Osteoblast (primary cell): ENCODE data around the gene PRDM12. TPM values are rescaled to one million over a fixed set of nuclear protein-coding genes. Genes with fewer than 3 reads are reported as not detected.
A peak's percentile ranks its signal among the peaks of the same experiment; 100 is the strongest.

Experiments used
- DNase-seq: peaks from one replicate; pipeline ENCODE4 v3.0.0; 2011; ENCODE audit warnings: low spot score, mixed read lengths; ENCODE audit not compliant: insufficient read length; ENCODE audit errors: missing footprints
- H2AFZ ChIP-seq: 2 replicates; pipeline ENCODE4 v1.6.0; 2011; ENCODE audit warnings: mild to moderate bottlenecking, low read length
- H3K27ac ChIP-seq: 2 replicates; pipeline ENCODE4 v1.5.1; 2011; ENCODE audit warnings: mild to moderate bottlenecking, low read depth, low read length, moderate library complexity
- H3K27me3 ChIP-seq: 2 replicates; pipeline ENCODE4 v1.6.0; 2012; ENCODE audit warnings: mild to moderate bottlenecking, control low read depth, inconsistent platforms, low read length, moderate library complexity; ENCODE audit not compliant: insufficient read depth
- H3K36me3 ChIP-seq: 2 replicates; pipeline ENCODE4 v1.5.1; 2011; ENCODE audit warnings: mild to moderate bottlenecking, low read length, control low read depth, moderate library complexity; ENCODE audit not compliant: insufficient read depth
- H3K4me1 ChIP-seq: 2 replicates; pipeline ENCODE4 v1.5.1; 2011; ENCODE audit warnings: mild to moderate bottlenecking, low read length, control low read depth, moderate library complexity; ENCODE audit not compliant: insufficient read depth
- H3K4me2 ChIP-seq: 2 replicates; pipeline ENCODE4 v1.6.0; 2011; ENCODE audit warnings: mild to moderate bottlenecking, low read length; ENCODE audit not compliant: insufficient read depth
- H3K4me3 ChIP-seq: fragments of 200-600 bp; sonication (generic); 3 replicates; pipeline ENCODE4 v1.5.1; 2012; ENCODE audit warnings: mild to moderate bottlenecking, low read length, inconsistent platforms; ENCODE audit not compliant: insufficient read depth
- H3K79me2 ChIP-seq: 2 replicates; pipeline ENCODE4 v1.6.0; 2012; ENCODE audit warnings: mild to moderate bottlenecking, low read length, control low read depth, inconsistent platforms; ENCODE audit not compliant: insufficient read depth
- H3K9me3 ChIP-seq: 2 replicates; pipeline ENCODE4 v1.5.1; 2011; ENCODE audit warnings: low read depth, low read length, control low read depth
- H4K20me1 ChIP-seq: 2 replicates; pipeline ENCODE4 v1.6.0; 2012; ENCODE audit warnings: mild to moderate bottlenecking, low read length, control low read depth; ENCODE audit not compliant: insufficient read depth
- total RNA-seq: library from RNA; depleted of rRNA; stranded (reverse); fragments of >200 nt; gene quantifications from 2 replicates; pipeline ENCODE4 v1.2.3, GENCODE V29; 2012
- TF ChIP-seq, protein P1 (sequence below): IDR thresholded peaks from 2 replicates; pipeline ENCODE4 v1.5.1; 2011; ENCODE audit warnings: mild to moderate bottlenecking, low read depth, low read length, moderate library complexity; ENCODE audit errors: extremely low read depth

PRDM12 gene
- total RNA-seq, 1 donor: not detected

DNA sequence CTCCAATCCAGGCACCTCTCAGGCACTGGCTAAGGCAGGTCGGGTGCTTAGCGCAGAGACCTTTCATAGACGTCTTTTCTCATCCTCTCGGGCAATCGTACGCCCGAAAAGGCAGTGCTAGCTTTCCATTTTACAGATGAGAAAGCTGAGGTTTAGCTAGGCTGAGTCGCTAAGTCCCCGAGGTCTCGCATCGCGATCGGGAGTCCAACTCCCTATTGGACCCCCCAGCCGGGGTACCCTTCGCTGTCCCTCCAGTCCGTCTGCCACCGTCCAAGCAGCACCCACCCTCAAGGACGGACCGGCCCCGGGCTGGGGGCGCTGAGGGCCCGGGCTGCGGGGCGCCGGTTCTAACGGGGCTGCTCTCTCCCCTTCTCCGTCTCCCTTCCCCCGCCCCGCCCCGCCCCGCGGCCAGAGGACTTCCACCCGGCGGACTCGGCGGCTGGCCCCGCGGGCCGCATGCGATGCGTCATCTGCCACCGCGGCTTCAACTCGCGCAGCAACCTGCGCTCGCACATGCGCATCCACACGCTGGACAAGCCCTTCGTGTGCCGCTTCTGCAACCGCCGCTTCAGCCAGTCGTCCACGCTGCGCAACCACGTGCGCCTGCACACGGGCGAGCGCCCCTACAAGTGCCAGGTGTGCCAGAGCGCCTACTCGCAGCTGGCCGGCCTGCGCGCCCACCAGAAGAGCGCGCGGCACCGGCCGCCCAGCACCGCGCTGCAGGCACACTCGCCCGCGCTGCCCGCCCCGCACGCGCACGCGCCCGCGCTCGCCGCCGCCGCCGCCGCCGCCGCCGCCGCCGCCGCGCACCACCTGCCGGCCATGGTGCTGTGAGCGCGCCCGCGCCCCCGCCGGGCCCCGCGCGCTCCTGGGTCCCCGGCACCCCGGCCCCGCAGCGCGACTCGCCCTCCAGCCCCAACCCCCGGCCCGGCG lies 16.7 kb downstream of the PRDM12 start:
- peak overlapping the region; percentile 83 for H3K4me2 ChIP-seq
- peak overlapping the region; percentile 89 for H2AFZ ChIP-seq
- no peaks in the 10 kb centered on the region for H3K9me3 ChIP-seq
- peaks cover 12% of the 10 kb centered on the region for H3K4me1 ChIP-seq
- H3K27ac ChIP-seq: no peak overlapping the region
- no peaks in the 10 kb centered on the region for H3K36me3 ChIP-seq
- TF ChIP-seq, protein P1, sequence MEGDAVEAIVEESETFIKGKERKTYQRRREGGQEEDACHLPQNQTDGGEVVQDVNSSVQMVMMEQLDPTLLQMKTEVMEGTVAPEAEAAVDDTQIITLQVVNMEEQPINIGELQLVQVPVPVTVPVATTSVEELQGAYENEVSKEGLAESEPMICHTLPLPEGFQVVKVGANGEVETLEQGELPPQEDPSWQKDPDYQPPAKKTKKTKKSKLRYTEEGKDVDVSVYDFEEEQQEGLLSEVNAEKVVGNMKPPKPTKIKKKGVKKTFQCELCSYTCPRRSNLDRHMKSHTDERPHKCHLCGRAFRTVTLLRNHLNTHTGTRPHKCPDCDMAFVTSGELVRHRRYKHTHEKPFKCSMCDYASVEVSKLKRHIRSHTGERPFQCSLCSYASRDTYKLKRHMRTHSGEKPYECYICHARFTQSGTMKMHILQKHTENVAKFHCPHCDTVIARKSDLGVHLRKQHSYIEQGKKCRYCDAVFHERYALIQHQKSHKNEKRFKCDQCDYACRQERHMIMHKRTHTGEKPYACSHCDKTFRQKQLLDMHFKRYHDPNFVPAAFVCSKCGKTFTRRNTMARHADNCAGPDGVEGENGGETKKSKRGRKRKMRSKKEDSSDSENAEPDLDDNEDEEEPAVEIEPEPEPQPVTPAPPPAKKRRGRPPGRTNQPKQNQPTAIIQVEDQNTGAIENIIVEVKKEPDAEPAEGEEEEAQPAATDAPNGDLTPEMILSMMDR: no peak
- no peaks in the 10 kb centered on the region for H4K20me1 ChIP-seq
- H3K27me3 ChIP-seq: no peaks in the 10 kb centered on the region
- peak; percentile 100 for DNase-seq
- H3K4me3 ChIP-seq: peak overlapping the region; percentile 72
- H3K79me2 ChIP-seq: no peaks in the 10 kb centered on the region

DNA sequence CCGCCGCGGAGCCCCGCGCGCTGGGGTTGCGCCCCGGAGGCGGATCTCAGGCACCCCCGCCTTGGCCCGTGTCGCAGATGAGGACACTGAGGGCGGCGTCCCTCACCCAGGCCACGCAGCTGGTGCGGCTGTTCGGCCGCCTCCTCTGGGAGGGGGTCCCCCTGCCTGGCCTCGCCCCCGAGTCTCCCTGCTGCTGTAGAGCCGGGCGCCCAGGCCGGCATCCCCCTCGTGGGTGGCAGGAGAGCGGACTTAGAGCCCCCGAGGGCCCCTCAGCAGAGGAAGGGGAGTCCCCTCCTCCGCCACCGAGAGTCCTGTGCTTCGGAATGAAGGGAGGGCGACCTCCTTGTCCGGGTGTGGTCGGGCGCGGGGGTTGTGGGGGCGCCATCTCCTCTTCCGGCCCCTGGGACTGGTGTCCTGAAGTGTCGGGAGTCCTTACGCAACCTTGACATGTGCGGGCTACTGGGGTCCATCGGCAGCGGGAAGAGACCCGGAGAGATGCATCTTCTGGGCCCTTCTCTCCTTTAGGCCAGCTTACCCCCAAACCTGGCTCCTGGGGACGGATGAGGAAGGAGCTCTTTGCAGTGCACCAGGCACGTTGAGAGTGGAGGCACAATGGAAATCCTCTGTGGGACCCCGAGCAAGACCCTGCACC lies 17.5 kb downstream of the PRDM12 start:
- Histone ChIP-seq H3K27me3 (no peaks in the 10 kb centered on the region), H3K4me1 (peaks cover 12% of the 10 kb centered on the region), H3K9me3 (no peaks in the 10 kb centered on the region), H4K20me1 (no peaks in the 10 kb centered on the region), H2AFZ (peak overlapping the region; percentile 71), H3K4me3 (peak overlapping the region; percentile 72), H3K4me2 (peak overlapping the region; percentile 83), H3K36me3 (no peaks in the 10 kb centered on the region), H3K27ac (no peak overlapping the region), H3K79me2 (no peaks in the 10 kb centered on the region)
- TF ChIP-seq, protein P1: no peak
- DNase-seq: no peak

DNA sequence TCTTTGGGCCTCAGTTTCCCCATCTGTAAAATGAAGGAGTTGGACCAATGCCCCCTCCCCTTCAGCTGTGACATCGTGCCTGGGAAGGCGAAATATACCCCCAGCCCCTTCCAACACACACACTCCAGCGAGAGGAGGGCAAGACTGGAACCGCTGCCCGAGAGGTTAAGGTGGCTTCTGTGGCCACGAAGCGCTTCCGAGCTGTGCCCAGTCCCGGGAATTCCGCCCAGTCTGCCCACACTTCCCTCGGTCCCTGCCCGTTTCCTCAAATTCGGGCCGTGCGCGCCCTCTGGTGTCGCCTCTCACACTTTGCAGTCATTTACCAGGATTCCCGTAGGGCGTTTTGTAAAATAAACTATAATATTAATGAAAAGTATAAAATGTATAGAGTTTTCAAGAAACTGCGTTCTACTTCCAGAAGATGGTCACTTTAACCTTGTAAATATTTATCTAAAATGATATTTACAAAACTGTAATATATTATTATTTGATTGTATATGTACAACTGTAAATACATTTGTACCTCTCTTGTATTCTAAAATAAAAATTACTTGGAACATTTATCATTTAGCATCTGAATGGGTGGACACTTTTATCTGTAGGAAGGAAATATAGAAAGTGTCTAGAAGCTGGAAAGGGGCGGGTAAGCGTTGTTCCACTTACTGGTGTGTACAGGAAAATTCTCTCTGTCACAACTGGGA lies 18.2 kb downstream of the PRDM12 start:
- Histone ChIP-seq H3K4me3 (peak overlapping the region; percentile 72), H3K4me1 (peaks cover 12% of the 10 kb centered on the region), H3K79me2 (no peaks in the 10 kb centered on the region), H4K20me1 (no peaks in the 10 kb centered on the region), H3K36me3 (no peaks in the 10 kb centered on the region), H3K27ac (no peak overlapping the region), H3K9me3 (no peaks in the 10 kb centered on the region), H2AFZ (peak overlapping the region; percentile 71), H3K4me2 (peak overlapping the region; percentile 83), H3K27me3 (no peaks in the 10 kb centered on the region)
- peak; percentile 97 for DNase-seq
- TF ChIP-seq, protein P1: peak; percentile 87
